ENCODE measurements around the gene RAP2B.

The RAP2B gene

DNA sequence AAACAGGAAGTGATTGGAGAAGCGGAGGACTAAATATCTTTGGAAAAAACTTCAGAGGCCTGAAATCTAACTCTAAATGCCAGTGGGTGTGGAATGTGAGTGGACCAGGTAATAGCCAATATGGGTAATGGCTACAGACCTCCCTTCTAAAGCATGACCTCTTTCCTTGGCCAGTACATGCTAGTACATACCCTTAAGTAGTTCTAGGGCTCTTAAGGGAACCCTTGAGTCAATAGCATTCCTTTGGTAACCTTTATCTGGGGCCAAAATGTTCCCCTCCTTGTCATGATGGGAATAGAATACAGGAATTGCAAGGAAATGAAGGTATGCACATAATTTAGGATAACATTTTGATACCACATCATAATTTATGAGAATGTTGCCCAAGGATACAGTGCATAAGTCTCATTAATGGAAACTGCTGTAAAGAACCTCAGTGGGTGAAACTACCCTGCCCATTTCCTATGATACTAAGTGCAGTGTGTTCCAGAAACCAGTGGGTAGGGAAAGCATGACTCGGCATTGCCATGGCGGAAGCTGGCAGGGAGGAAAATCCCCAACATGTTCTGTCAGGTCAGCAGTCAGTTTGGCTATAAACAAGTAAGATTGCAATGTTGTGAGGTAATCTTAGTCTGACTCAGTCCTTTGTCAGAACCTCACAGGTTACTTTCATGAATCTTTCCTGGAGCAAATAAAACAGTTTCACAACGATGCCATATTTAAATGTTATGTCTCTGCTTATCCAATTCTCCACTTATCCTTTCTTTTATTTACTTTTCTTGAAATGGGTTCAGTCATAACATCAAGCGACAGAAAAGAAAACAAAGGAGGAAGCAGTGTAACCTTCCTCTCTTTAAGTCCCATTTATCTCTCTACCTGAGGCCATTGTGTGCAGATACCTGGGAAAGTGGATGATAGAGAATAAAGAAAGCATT, 23.5 kb upstream of the RAP2B start:
- TF ChIP-seq, protein P1, sequence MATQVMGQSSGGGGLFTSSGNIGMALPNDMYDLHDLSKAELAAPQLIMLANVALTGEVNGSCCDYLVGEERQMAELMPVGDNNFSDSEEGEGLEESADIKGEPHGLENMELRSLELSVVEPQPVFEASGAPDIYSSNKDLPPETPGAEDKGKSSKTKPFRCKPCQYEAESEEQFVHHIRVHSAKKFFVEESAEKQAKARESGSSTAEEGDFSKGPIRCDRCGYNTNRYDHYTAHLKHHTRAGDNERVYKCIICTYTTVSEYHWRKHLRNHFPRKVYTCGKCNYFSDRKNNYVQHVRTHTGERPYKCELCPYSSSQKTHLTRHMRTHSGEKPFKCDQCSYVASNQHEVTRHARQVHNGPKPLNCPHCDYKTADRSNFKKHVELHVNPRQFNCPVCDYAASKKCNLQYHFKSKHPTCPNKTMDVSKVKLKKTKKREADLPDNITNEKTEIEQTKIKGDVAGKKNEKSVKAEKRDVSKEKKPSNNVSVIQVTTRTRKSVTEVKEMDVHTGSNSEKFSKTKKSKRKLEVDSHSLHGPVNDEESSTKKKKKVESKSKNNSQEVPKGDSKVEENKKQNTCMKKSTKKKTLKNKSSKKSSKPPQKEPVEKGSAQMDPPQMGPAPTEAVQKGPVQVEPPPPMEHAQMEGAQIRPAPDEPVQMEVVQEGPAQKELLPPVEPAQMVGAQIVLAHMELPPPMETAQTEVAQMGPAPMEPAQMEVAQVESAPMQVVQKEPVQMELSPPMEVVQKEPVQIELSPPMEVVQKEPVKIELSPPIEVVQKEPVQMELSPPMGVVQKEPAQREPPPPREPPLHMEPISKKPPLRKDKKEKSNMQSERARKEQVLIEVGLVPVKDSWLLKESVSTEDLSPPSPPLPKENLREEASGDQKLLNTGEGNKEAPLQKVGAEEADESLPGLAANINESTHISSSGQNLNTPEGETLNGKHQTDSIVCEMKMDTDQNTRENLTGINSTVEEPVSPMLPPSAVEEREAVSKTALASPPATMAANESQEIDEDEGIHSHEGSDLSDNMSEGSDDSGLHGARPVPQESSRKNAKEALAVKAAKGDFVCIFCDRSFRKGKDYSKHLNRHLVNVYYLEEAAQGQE (IDR thresholded peaks at IDR 0.05; ENCODE audit: insufficient read depth in 1 of 2, low read depth in 2 of 2, low read length in 2 of 2): no peak
- TF ChIP-seq TAF1 (IDR thresholded peaks at IDR 0.05; ENCODE audit: borderline replicate concordance, insufficient read depth, low read length) (no peak), FOXP2 (optimal IDR thresholded peaks at IDR 0.05; ENCODE audit: borderline replicate concordance, extremely low read depth, extremely low read length, insufficient read depth) (no peak), POLR2AphosphoS5 (IDR thresholded peaks at IDR 0.05; ENCODE audit: low read depth, low read length) (no peak), SIN3A (IDR thresholded peaks at IDR 0.05; ENCODE audit: borderline replicate concordance, insufficient read depth, low read length) (no peak)

GRCh38 chr3:153142961-153143360, 19.1 kb upstream of the RAP2B start:
- no peak for TF ChIP-seq FOXP2 (optimal IDR thresholded peaks at IDR 0.05; ENCODE audit: borderline replicate concordance, extremely low read depth, extremely low read length, insufficient read depth)
- no peak for TF ChIP-seq POLR2AphosphoS5 (IDR thresholded peaks at IDR 0.05; ENCODE audit: low read depth, low read length)
- TF ChIP-seq, protein P1 (IDR thresholded peaks at IDR 0.05; ENCODE audit: insufficient read depth in 1 of 2, low read depth in 2 of 2, low read length in 2 of 2): no peak
- TF ChIP-seq SIN3A (IDR thresholded peaks at IDR 0.05; ENCODE audit: borderline replicate concordance, insufficient read depth, low read length): no peak
- TF ChIP-seq TAF1 (IDR thresholded peaks at IDR 0.05; ENCODE audit: borderline replicate concordance, insufficient read depth, low read length): no peak

DNA sequence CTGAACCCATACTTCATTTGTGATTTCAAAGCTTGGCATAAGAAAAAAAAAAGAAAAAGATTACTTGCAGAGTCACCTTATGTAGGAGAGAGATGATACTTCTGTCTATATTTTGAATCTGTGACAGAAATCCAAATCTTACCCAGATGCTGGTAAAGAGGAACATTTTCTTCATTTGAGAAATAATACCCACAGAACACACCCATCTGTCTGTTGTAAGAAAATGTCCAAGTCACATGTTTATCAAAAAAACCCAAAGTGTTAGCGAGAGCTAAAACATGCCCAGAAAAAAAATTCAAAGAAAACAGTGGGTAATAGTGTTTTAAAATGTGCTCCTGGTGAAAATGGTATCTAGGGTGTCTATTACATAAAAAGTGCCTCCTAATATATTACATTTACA, 18.0 kb upstream of the RAP2B start:
- TF ChIP-seq, protein P1 (IDR thresholded peaks at IDR 0.05; ENCODE audit: insufficient read depth in 1 of 2, low read depth in 2 of 2, low read length in 2 of 2): no peak
- no peak for TF ChIP-seq FOXP2 (optimal IDR thresholded peaks at IDR 0.05; ENCODE audit: borderline replicate concordance, extremely low read depth, extremely low read length, insufficient read depth)
- TF ChIP-seq TAF1 (IDR thresholded peaks at IDR 0.05; ENCODE audit: borderline replicate concordance, insufficient read depth, low read length): no peak
- no peak for TF ChIP-seq SIN3A (IDR thresholded peaks at IDR 0.05; ENCODE audit: borderline replicate concordance, insufficient read depth, low read length)
- no peak for TF ChIP-seq POLR2AphosphoS5 (IDR thresholded peaks at IDR 0.05; ENCODE audit: low read depth, low read length)

- TF ChIP-seq, protein P1 (IDR thresholded peaks at IDR 0.05; ENCODE audit: insufficient read depth in 1 of 2, low read depth in 2 of 2, low read length in 2 of 2): no peak
- TF ChIP-seq POLR2AphosphoS5 (IDR thresholded peaks at IDR 0.05; ENCODE audit: low read depth, low read length): no peak
- TF ChIP-seq TAF1 (IDR thresholded peaks at IDR 0.05; ENCODE audit: borderline replicate concordance, insufficient read depth, low read length): no peak
- TF ChIP-seq FOXP2 (optimal IDR thresholded peaks at IDR 0.05; ENCODE audit: borderline replicate concordance, extremely low read depth, extremely low read length, insufficient read depth): no peak
- TF ChIP-seq SIN3A (IDR thresholded peaks at IDR 0.05; ENCODE audit: borderline replicate concordance, insufficient read depth, low read length): no peak
Observed at GRCh38 chr3:153144779-153145178, 17.2 kb upstream of the RAP2B start.

Measured in PFSK-1 (cell line).